Neural crest cell (in vitro differentiated cells): ENCODE results near the gene SORBS1. TPM values are rescaled to one million over a fixed set of nuclear protein-coding genes. Genes with fewer than 3 reads are reported as not detected.
A peak's percentile ranks its signal among the peaks of the same experiment; 100 is the strongest.

Experiments
- DNase-seq: peaks from one replicate; pipeline ENCODE4 v3.0.0; 2021; ENCODE audit warnings: low read depth, mixed read lengths, low spot score
- H3K27ac Mint-ChIP-seq: one replicate; pipeline ENCODE4 v1.8.0; 2021; ENCODE audit warnings: mild to moderate bottlenecking, mixed read lengths; ENCODE audit not compliant: unreplicated experiment
- H3K27me3 Mint-ChIP-seq: 2 replicates; pipeline ENCODE4 v1.8.0; 2021; ENCODE audit warnings: low read depth, mild to moderate bottlenecking, mixed read lengths
- H3K36me3 Mint-ChIP-seq: 2 replicates; pipeline ENCODE4 v1.8.0; 2021; ENCODE audit warnings: low read depth, mild to moderate bottlenecking, mixed read lengths
- H3K4me1 Mint-ChIP-seq: 2 replicates; pipeline ENCODE4 v1.8.0; 2021; ENCODE audit warnings: mixed read lengths
- H3K4me3 Mint-ChIP-seq: one replicate; pipeline ENCODE4 v1.8.0; 2021; ENCODE audit warnings: mild to moderate bottlenecking, mixed read lengths
- H3K9me3 Mint-ChIP-seq: 2 replicates; pipeline ENCODE4 v1.8.0; 2021; ENCODE audit warnings: mixed read lengths
- CTCF ChIP-seq: fragments of 200-600 bp; sonication (generic); conservative IDR thresholded peaks from 2 replicates; pipeline ENCODE4 v1.5.0; 2021; ENCODE audit warnings: antibody characterized with exemption, mild to moderate bottlenecking
- total RNA-seq: library from RNA; stranded (reverse); gene quantifications from 2 replicates; pipeline ENCODE4 v1.2.1, GENCODE V29; 2021

The SORBS1 gene
- total RNA-seq, 1 donor from 2014 or later = 15.3 TPM

DNA sequence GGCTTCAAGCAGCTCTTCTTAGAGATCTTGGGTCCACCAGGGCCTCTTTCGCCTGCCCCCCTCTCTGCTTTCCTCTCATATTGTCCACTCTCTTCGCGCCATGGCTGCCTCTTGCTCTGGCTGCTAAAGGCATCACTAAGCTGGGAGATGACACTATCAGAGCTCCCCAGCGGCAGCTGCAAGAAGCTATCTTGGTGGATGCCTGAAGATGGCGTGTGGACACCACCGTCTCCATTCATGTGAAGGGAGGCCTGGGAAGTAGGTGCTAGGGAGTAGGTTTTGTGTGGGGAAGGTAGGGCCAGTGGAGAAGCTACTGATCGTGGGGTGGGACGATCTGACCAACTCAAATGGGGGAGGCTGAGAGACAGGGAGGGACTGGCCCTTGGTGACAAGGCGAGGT lies 224.5 kb downstream of the SORBS1 start:
- Mint-ChIP-seq H3K4me1 (peaks cover 6% of the 10 kb centered on the region), H3K27ac (peak overlapping the region; percentile 85), H3K9me3 (no peaks in the 10 kb centered on the region), H3K36me3 (no peaks in the 10 kb centered on the region), H3K4me3 (no peak overlapping the region), H3K27me3 (no peaks in the 10 kb centered on the region)
- no peak for DNase-seq
- TF ChIP-seq CTCF = no peak

GRCh38 chr10:95335933-95336699 lies 225.1 kb downstream of the SORBS1 start:
- H3K36me3 Mint-ChIP-seq = no peaks in the 10 kb centered on the region
- no peak for DNase-seq
- no peak overlapping the region for H3K4me3 Mint-ChIP-seq
- H3K27ac Mint-ChIP-seq = peak overlapping the region; percentile 67
- H3K4me1 Mint-ChIP-seq = peaks cover 1% of the 10 kb centered on the region
- H3K27me3 Mint-ChIP-seq = no peaks in the 10 kb centered on the region
- no peak for TF ChIP-seq CTCF
- H3K9me3 Mint-ChIP-seq = no peaks in the 10 kb centered on the region

DNA sequence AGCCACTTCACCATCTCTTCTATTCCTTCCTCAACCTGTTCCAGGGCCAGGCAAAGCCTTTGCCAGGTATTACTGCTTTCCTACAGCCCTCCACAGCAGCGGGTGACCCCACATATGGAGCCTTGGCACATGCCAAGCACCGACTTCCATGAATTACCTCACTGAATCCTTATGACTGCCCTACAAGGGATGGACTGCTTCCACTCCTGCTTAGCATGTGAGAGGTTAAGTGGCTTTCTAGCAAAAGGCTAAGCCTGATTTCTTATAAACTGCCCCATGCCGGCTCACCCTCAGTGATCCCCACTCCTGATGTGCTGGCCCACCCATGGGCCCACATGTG lies 226.4 kb downstream of the SORBS1 start:
- Mint-ChIP-seq H3K27ac (peak overlapping the region; percentile 55), H3K9me3 (no peaks in the 10 kb centered on the region), H3K36me3 (no peaks in the 10 kb centered on the region), H3K27me3 (no peaks in the 10 kb centered on the region), H3K4me1 (no peaks in the 10 kb centered on the region), H3K4me3 (no peak overlapping the region)
- TF ChIP-seq CTCF = no peak
- no peak for DNase-seq

DNA sequence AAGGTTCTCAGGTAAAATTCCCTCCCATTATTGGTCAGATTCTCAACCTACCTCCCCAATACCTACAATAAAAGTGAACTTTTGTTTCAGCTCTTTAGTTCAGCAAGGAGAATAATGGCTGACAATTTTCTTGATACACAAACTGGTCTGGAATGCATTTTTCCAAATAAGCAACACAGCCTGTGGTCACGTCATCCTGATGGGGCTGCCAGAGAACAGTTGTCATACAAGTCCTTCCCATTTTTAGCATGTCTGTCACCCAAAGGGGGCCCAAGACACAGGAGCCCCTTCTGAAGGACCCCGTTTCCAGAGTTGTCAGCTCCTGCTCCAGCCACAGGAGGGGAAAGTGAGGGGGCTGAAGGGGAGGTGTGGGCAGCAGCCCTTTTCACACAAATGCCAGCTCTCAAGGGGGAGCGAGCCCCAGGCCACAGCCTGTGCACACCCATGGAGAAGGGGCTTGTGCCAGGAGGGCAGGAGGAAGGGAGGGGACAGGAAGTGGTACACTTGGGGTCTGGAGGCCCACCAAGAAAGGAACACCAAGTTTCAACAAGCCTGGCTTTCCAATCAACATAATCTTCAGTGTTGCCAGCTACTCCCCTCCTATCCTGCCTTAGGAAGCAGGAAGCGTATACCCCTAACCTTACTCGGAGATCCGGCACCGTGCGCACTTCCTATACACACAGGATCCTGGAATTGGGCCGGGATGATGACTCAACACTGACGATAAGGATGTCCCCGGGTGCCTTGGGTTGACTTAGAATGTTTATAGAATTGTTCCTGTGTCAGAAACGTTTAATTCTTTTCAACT lies 227.0 kb downstream of the SORBS1 start:
- H3K36me3 Mint-ChIP-seq = no peaks in the 10 kb centered on the region
- no peak for TF ChIP-seq CTCF
- no peak for DNase-seq
- H3K9me3 Mint-ChIP-seq = no peaks in the 10 kb centered on the region
- H3K4me1 Mint-ChIP-seq = no peaks in the 10 kb centered on the region
- H3K27ac Mint-ChIP-seq = no peak overlapping the region
- no peaks in the 10 kb centered on the region for H3K27me3 Mint-ChIP-seq
- H3K4me3 Mint-ChIP-seq = no peak overlapping the region

DNA sequence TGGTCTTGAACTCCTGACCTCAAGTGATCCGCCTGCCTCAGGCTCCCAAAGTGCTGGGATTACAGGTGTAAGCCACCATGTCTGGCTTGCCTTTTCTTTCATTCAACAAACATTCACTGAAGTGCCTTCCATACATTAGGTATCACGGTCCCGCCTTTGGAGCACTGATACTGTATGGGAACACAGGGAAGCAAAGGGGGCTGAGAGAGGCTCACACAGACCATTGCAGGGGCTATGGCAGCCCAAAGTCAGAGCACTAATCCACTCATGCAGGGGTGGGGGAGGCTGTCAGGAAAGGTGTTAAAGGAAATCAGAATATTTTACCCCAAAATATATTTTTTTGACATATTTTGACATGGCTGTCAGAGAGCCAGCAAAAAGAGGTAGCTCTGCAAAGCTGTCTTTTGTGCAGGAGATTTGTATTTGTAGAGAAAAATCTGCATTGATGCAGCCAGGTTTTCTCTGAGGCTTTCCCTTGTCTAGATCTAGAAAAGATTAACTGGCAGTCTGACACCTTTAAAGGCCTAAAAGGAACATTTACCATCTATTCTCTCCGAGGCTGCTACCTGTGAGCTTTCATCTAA lies 228.4 kb downstream of the SORBS1 start:
- Mint-ChIP-seq H3K36me3 (no peaks in the 10 kb centered on the region), H3K27me3 (no peaks in the 10 kb centered on the region), H3K27ac (no peak overlapping the region), H3K4me3 (no peak overlapping the region), H3K9me3 (no peaks in the 10 kb centered on the region), H3K4me1 (no peaks in the 10 kb centered on the region)
- no peak for TF ChIP-seq CTCF
- DNase-seq = no peak
